ENCODE data around the gene DUXA. TPM values are rescaled to one million over a fixed set of nuclear protein-coding genes. Genes with fewer than 3 reads are reported as not detected.

Gene DUXA
- total RNA-seq (2022; extraction: Qiagen RNA extraction), result 0.08 to 0.11 TPM in 2 of 5 replicates, not detected in the others

GRCh38 chr19:57167385-57167784, at the start of gene DUXA:
Gene DUXA, minus strand, starts transcription at chr19:57167485. Its CDS starts 42 bp downstream, at chr19:57167443.

GRCh38 chr19:57191141-57192076, 24.1 kb upstream of the DUXA start, which contains the start of gene ZNF264:
Gene ZNF264, plus strand, starts transcription at chr19:57191500. Its CDS starts 414 bp downstream, at chr19:57191914.

Other genes starting within 250 kb of the DUXA start
- gene USP29, start 47.5 kb downstream of the DUXA start, total RNA-seq (2022; extraction: Qiagen RNA extraction), result not detected in 5 replicates
- gene ZIM3, start 22.3 kb downstream of the DUXA start, total RNA-seq (2022; extraction: Qiagen RNA extraction), result not detected in 5 replicates
- 7.5 to 9.6 TPM (median 8.1 TPM) in 5 replicates for gene ZNF264, start 24.0 kb upstream of the DUXA start, total RNA-seq (2022; extraction: Qiagen RNA extraction)
- 0.26 to 0.62 TPM (median 0.40 TPM) in 5 replicates for gene AURKC, start 63.5 kb upstream of the DUXA start, total RNA-seq (2022; extraction: Qiagen RNA extraction)
- gene ZNF805, start 73.1 kb upstream of the DUXA start, total RNA-seq (2022; extraction: Qiagen RNA extraction), result 1.5 to 2.8 TPM (median 2.3 TPM) in 5 replicates
- 0.92 to 1.9 TPM (median 1.1 TPM) in 5 replicates for gene ZNF460, start 113.0 kb upstream of the DUXA start, total RNA-seq (2022; extraction: Qiagen RNA extraction)
- gene ZNF543, start 153.0 kb upstream of the DUXA start, total RNA-seq (2022; extraction: Qiagen RNA extraction), result 1.6 to 1.9 TPM (median 1.7 TPM) in 5 replicates
- 2.2 to 2.6 TPM (median 2.2 TPM) in 5 replicates for gene ZNF304, start 183.8 kb upstream of the DUXA start, total RNA-seq (2022; extraction: Qiagen RNA extraction)
- 13.1 to 17.4 TPM (median 13.3 TPM) in 5 replicates for gene TRAPPC2B, start 196.1 kb upstream of the DUXA start, total RNA-seq (2022; extraction: Qiagen RNA extraction)
- gene ZNF547, start 196.1 kb upstream of the DUXA start, total RNA-seq (2022; extraction: Qiagen RNA extraction), result 1.0 to 1.7 TPM (median 1.5 TPM) in 5 replicates
- gene ZNF548, start 222.4 kb upstream of the DUXA start, total RNA-seq (2022; extraction: Qiagen RNA extraction), result 3.8 to 4.8 TPM (median 4.0 TPM) in 5 replicates
- gene ZNF17, start 243.7 kb upstream of the DUXA start, total RNA-seq (2022; extraction: Qiagen RNA extraction), result 5.0 to 7.8 TPM (median 5.2 TPM) in 5 replicates